ENCODE results near the gene MLH3. TPM values are rescaled to one million over a fixed set of nuclear protein-coding genes. Genes with fewer than 3 reads are reported as not detected.

Gene MLH3
- total RNA-seq, 1 donor from 2014 or later = 27.7 TPM

DNA sequence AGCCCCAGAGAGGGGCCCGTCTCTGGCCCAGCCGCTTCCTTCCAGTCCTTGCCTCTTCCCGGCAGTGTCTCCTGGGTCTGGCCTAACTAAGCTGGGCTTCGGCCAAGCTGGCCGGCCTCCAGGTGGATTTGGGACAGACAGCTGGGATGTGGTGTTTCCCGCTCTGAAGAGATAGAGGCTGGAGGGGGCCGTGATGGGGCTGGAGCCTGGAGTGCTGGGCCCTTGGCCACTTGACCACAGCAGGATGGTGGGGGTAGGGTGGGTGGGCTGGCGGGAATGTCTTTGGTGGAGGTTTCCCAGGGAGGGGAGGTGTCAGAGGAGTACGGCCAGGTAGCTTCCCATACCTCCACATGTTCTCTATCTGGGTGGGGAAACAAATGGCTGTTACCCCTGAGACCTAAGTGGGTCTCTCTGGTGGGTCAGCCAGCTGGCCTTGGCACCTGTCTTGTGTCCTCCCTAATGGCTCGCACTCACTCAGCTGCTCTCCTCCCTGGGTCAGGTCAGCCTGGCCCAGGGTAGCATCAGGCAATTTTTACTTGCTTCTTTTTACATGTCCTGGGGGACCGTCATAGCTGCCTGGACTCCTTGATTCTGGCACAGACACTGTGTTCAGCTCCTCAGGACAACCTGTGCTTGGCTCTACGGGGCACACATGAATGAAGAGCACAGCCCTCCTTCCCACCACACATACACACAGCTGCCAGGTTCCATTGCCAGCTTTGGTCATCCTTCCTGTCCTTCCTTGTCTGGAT, 76.0 kb downstream of the MLH3 start:
- Mint-ChIP-seq H3K4me3 (no peak overlapping the region), H3K36me3 (ENCODE audit: low read depth) (no peaks in the 10 kb centered on the region), H3K9me3 (no peaks in the 10 kb centered on the region), H3K4me1 (peaks cover 34% of the 10 kb centered on the region), H3K27ac (ENCODE audit: unreplicated experiment) (no peak overlapping the region), H3K27me3 (ENCODE audit: low read depth) (no peaks in the 10 kb centered on the region)
- no peak for DNase-seq (ENCODE audit: low read depth, low spot score)
- TF ChIP-seq, protein P1, sequence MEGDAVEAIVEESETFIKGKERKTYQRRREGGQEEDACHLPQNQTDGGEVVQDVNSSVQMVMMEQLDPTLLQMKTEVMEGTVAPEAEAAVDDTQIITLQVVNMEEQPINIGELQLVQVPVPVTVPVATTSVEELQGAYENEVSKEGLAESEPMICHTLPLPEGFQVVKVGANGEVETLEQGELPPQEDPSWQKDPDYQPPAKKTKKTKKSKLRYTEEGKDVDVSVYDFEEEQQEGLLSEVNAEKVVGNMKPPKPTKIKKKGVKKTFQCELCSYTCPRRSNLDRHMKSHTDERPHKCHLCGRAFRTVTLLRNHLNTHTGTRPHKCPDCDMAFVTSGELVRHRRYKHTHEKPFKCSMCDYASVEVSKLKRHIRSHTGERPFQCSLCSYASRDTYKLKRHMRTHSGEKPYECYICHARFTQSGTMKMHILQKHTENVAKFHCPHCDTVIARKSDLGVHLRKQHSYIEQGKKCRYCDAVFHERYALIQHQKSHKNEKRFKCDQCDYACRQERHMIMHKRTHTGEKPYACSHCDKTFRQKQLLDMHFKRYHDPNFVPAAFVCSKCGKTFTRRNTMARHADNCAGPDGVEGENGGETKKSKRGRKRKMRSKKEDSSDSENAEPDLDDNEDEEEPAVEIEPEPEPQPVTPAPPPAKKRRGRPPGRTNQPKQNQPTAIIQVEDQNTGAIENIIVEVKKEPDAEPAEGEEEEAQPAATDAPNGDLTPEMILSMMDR (conservative IDR thresholded peaks at IDR 0.05) = no peak

DNA sequence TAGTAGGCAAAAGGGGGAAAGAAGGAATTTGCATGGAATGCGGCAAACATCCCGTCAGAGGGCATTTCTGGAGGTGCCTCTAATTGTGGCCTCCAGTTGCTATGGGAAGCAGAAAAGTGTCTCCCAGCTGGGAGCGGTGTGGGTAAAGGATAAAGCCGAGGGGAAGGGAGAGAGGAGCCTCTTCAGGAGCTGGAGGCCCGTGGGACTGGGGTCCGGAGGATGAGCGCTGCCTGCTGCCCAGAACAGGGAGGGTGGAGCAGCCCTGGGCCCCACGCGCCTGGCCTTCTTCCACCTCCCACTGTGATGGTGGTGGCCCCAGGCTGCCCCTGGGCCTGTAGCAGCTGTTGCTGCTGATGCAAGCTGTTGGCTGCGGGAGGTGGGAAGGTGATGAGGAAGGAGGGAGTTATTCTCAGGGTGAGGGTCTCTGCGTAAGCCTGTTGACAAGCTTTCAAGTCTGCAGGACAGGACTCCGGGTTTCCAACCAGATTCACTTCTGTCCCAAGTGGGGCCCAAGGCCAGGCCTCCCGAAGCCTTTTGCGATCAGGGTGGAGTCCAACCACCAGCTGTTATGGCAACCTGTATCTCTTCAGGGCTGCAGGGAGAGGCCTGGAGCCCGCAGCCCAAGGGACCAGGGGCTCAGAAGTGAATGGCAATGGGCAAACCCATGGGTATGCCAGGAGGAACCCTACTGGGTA, 76.8 kb downstream of the MLH3 start:
- Mint-ChIP-seq H3K36me3 (ENCODE audit: low read depth) (no peaks in the 10 kb centered on the region), H3K4me3 (no peak overlapping the region), H3K27ac (ENCODE audit: unreplicated experiment) (peak overlapping the region; percentile 13), H3K4me1 (peaks cover 29% of the 10 kb centered on the region), H3K9me3 (no peaks in the 10 kb centered on the region), H3K27me3 (ENCODE audit: low read depth) (no peaks in the 10 kb centered on the region)
- TF ChIP-seq, protein P1 (conservative IDR thresholded peaks at IDR 0.05) = no peak
- DNase-seq (ENCODE audit: low read depth, low spot score) = no peak

DNA sequence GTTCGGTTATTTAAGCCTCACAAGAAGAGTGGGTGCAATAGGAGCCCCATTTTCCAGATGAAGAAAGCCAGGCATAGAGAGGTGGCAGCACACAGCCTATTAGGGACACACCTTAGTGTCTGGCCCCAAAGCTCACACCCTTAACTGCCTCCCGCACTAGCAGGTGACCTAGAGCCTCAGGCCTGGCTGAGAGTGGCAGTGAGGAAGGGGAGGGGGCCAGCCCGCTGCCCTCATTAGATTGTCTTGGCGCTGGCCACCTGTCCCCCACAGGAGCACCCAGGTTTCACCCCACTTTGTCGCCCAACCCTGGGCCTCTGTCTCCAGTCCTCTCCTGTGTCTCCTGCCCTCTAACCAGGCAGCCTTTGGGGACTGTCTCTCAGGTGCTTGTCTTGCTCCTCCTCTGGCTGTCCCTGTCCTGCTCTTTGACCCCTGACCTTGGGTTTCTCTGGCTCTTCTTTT, 77.3 kb downstream of the MLH3 start:
- no peaks in the 10 kb centered on the region for H3K36me3 Mint-ChIP-seq (ENCODE audit: low read depth)
- H3K27me3 Mint-ChIP-seq (ENCODE audit: low read depth) = no peaks in the 10 kb centered on the region
- H3K27ac Mint-ChIP-seq (ENCODE audit: unreplicated experiment) = peak overlapping the region; percentile 13
- no peak overlapping the region for H3K4me3 Mint-ChIP-seq
- no peaks in the 10 kb centered on the region for H3K9me3 Mint-ChIP-seq
- TF ChIP-seq, protein P1 (conservative IDR thresholded peaks at IDR 0.05) = no peak
- DNase-seq (ENCODE audit: low read depth, low spot score) = no peak
- H3K4me1 Mint-ChIP-seq = peaks cover 26% of the 10 kb centered on the region

DNA sequence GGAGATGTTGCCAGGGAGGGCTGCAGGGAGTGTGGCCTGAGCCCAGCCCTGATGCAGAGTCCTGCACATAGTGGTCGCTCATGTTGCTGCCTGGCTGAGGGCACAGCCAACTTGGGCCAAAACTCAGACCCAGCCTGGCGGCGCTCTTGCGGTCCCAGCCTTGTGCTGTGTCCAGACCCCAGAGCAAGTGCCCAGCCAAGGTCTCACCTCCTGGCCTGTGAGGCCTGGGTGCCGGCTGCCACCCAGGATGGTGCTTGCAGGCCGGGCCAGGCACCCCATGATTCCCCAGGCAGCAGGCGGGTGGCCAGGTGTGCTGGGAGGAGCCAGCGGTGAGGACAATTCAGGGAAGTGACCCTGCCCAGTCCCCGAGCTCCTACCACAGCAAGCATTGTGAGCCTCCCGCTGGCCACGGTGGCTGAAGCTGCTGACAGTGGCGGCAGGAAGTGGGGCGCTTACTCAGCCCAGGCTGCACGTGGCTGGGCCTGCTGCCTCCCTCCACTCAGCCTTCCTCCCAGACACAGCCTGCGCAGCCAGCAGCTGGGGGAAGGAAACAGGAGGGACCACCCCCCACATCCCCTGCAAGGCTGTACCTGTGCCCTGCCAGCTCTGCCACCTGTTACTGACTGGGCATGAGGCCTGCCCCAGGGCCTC, 78.1 kb downstream of the MLH3 start:
- no peak for DNase-seq (ENCODE audit: low read depth, low spot score)
- Mint-ChIP-seq H3K9me3 (no peaks in the 10 kb centered on the region), H3K4me1 (peaks cover 21% of the 10 kb centered on the region), H3K27me3 (ENCODE audit: low read depth) (no peaks in the 10 kb centered on the region), H3K4me3 (no peak overlapping the region), H3K27ac (ENCODE audit: unreplicated experiment) (no peak overlapping the region), H3K36me3 (ENCODE audit: low read depth) (no peaks in the 10 kb centered on the region)
- TF ChIP-seq, protein P1 (conservative IDR thresholded peaks at IDR 0.05) = no peak

DNA sequence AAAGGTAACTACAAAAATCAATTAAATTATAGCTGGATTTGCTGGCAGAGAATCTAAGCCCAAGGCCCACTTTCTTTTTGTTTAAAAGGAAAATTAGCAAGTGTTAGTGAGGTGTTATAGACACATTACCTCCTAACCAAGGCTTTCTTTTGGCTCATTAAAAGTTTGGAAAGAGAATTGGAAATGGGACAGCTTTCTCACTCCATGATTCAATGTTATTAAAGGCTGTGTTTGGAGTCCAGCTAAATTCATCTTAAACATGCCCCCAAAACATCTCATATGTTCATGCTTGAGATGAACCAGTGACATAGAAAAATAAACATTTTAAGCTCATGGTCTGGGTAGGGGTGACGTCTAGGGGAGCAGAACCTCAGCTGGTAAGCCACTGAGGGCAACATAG, 82.5 kb downstream of the MLH3 start:
- Mint-ChIP-seq H3K4me1 (peaks cover 11% of the 10 kb centered on the region), H3K36me3 (ENCODE audit: low read depth) (no peaks in the 10 kb centered on the region), H3K27ac (ENCODE audit: unreplicated experiment) (peak overlapping the region; percentile 43), H3K9me3 (no peaks in the 10 kb centered on the region), H3K4me3 (no peak overlapping the region), H3K27me3 (ENCODE audit: low read depth) (no peaks in the 10 kb centered on the region)
- TF ChIP-seq, protein P1 (conservative IDR thresholded peaks at IDR 0.05) = no peak
- DNase-seq (ENCODE audit: low read depth, low spot score) = no peak

All from neural crest cell (in vitro differentiated cells).